Measurements from ENCODE around the gene POP7.
"Not testable (repeated sequence)": the region's sequence is repeated elsewhere in the genome, so short reads cannot be mapped to it uniquely, and the experiment has no call there.

POP7 gene

GRCh38 chr7:100691676-100692577 lies 14.0 kb upstream of the POP7 start:
- DNase-seq (ENCODE audit: low read depth in 2 of 3, low spot score in 2 of 3): peak in 2 of 3 experiments; percentile 77 to 79

- DNase-seq (ENCODE audit: low read depth in 2 of 3, low spot score in 2 of 3): no peak
Measured at GRCh38 chr7:100692578-100692961, 13.4 kb upstream of the POP7 start.

GRCh38 chr7:100693312-100694097 lies 12.4 kb upstream of the POP7 start:
- no peak for DNase-seq (ENCODE audit: low read depth in 2 of 3, low spot score in 2 of 3)

GRCh38 chr7:100694098-100694745 lies 11.7 kb upstream of the POP7 start, which contains the start of gene GIGYF1:
Gene GIGYF1 (minus strand): TSS chr7:100694250. CDS start chr7:100688238, 6,012 bp downstream.
- DNase-seq (ENCODE audit: low read depth in 2 of 3, low spot score in 2 of 3): no peak

- no peak for DNase-seq (ENCODE audit: low read depth in 2 of 3, low spot score in 2 of 3)
Measured at GRCh38 chr7:100696123-100696521, 9.8 kb upstream of the POP7 start.

- DNase-seq (ENCODE audit: low read depth in 2 of 3, low spot score in 2 of 3): no peak
Measured at GRCh38 chr7:100699018-100699417, 6.9 kb upstream of the POP7 start.

GRCh38 chr7:100701089-100701488 lies 4.8 kb upstream of the POP7 start:
- DNase-seq (ENCODE audit: low read depth in 2 of 3, low spot score in 2 of 3): not testable (repeated sequence)

- peak; percentile 63 to 91 (median 84) for DNase-seq (ENCODE audit: low read depth in 2 of 3, low spot score in 2 of 3)
Measured at GRCh38 chr7:100705320-100705752, 585 bp upstream of the POP7 start.

GRCh38 chr7:100706672-100707311 lies 871 bp downstream of the POP7 start:
- DNase-seq (ENCODE audit: low read depth in 2 of 3, low spot score in 2 of 3): no peak

GRCh38 chr7:100708395-100708794 lies 2.5 kb downstream of the POP7 start:
- no peak for DNase-seq (ENCODE audit: low read depth in 2 of 3, low spot score in 2 of 3)

- no peak for DNase-seq (ENCODE audit: low read depth in 2 of 3, low spot score in 2 of 3)
Measured at GRCh38 chr7:100710452-100710851, 4.5 kb downstream of the POP7 start.

GRCh38 chr7:100711369-100711768 lies 5.4 kb downstream of the POP7 start:
- no peak for DNase-seq (ENCODE audit: low read depth in 2 of 3, low spot score in 2 of 3)

GRCh38 chr7:100714725-100715124 lies 8.8 kb downstream of the POP7 start:
- DNase-seq (ENCODE audit: low read depth in 2 of 3, low spot score in 2 of 3): no peak

GRCh38 chr7:100717073-100717472 lies 11.2 kb downstream of the POP7 start:
- DNase-seq (ENCODE audit: low read depth in 2 of 3, low spot score in 2 of 3): not testable (repeated sequence)

GRCh38 chr7:100719523-100720278 lies 13.8 kb downstream of the POP7 start:
- no peak for DNase-seq (ENCODE audit: low read depth in 2 of 3, low spot score in 2 of 3)

- DNase-seq (ENCODE audit: low read depth in 2 of 3, low spot score in 2 of 3): no peak
Measured at GRCh38 chr7:100720279-100720670, 14.4 kb downstream of the POP7 start, which contains the start of gene EPO. Gene EPO (plus strand): TSS chr7:100720468. CDS start chr7:100720981, 513 bp downstream.

- DNase-seq (ENCODE audit: low read depth in 2 of 3, low spot score in 2 of 3): no peak
Measured at GRCh38 chr7:100720671-100721504, 15.0 kb downstream of the POP7 start.

- no peak for DNase-seq (ENCODE audit: low read depth in 2 of 3, low spot score in 2 of 3)
Measured at GRCh38 chr7:100721505-100721812, 15.5 kb downstream of the POP7 start.

GRCh38 chr7:100722480-100723212 lies 16.7 kb downstream of the POP7 start:
- no peak for DNase-seq (ENCODE audit: low read depth in 2 of 3, low spot score in 2 of 3)
